Nucleus accumbens (tissue), 56 donors: ENCODE data around the gene DSTN.
A peak's percentile ranks its signal among the peaks of the same experiment; 100 is the strongest.

Experiments
- DNase-seq, 56 donors: peaks; one replicate each; lab custom pipeline; 2025; lab: John Stamatoyannopoulos, UW

DSTN gene

DNA sequence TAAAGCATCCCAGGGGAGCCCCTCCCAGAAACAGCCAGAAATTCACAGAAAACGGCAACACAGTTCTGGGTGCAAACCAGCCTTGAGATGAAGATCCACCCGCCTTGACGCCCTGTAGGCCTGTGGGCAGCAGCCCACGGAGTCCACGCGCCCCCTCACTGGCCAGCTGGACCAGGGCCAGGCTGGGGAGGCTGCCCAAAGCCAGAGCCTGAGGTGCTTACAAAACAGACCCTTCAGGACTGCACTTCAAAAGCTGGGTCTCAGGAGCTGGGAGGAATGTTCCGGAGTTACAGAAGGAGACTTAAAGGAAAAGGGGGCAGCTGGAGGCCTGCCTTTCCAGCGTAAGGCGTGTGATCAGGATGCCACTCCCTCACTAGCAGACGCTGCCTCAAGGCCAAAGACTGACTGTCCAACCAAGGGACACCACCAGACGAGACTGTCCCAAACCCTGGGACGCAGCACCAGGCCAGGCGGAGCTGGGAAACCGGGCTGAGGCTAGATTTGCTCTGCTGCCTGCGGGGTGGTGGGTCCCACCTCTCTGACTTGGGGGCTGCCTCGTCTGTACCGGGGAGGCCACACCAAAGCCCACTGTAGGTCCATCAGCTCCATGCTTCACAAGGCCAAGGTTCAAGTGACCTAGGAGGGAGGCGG lies 64.1 kb downstream of the DSTN start:
- DNase-seq, result peak in 6 of 56 donors; percentile 7 to 35 (median 22)

DNA sequence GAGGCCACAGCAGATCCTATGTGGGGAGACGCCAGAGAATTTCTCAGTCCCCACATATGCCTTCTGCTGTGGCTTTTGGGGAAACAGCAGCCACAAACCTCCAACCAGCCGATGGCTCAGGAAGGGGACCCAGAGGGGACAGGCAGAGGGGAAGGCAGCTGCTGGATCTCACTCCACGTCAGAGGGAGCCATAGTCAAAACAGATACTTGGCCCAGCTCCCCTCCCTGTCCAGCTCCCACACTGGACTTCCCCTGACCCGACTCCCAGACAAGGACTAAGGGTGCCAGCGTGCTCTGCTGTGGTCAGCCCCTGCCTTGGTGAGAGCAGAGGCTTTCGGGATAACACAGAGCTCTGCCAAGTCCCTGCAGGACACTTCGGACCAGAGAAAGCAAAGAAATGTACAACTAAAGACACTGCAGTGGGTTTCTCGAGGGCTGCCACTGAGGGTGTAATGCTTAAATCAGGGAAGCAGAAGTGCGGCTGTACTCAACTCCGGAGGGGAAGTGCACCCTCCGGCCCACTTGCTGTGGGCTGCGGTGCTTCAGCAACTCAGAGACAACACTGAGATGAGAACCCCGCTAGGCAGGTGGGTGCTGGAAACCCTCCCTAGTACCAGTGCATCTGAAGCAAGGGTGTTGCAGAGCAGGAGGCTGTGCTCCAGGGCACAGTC lies 64.9 kb downstream of the DSTN start:
- DNase-seq, result peak in 10 of 56 donors; percentile 10 to 44 (median 26)

DNA sequence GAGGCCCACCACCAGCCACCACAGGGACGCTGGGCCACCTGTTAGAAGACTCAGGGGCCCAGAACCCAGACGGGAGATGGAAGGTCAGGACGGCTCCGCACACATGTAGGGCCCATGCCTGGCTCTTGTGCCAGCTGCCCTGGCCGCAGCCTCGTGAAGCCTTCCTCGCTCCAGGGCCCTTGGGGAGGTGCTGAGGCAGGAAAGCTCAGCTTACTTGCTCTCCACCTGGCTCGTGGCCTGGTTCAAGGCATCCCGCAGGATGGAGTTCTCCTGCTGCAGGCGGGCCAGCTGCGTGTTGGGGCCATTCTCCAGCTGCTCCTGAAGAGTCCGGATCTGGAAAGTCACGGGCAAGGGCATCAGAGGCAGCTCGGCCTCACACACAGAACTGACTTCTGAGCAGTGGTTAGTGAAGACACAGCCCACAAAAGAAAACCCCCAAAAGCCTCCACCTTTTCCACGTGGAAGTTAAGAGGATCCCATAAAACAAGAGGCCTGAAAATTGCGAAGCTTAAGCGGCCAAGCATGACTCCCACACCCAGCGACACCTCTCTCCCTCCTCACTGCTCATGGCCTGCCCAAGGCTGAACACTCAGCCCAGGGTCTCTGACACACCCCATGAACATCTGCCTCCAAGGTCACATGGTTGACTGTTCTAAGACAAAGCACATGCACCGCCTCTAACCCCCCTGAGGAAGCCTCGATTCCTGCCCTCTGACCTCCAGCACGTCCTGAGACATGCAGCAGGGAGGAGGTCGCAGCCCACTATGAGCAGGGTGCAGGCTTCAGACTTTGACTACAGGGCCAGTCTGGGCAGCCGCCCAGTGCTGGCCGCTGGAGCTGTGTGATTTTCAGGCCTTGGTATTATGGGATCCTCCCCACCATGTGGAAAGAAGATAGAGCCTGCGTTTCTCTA lies 65.7 kb downstream of the DSTN start:
- DNase-seq, result peak in 1 of 56 donors; percentile 15

DNA sequence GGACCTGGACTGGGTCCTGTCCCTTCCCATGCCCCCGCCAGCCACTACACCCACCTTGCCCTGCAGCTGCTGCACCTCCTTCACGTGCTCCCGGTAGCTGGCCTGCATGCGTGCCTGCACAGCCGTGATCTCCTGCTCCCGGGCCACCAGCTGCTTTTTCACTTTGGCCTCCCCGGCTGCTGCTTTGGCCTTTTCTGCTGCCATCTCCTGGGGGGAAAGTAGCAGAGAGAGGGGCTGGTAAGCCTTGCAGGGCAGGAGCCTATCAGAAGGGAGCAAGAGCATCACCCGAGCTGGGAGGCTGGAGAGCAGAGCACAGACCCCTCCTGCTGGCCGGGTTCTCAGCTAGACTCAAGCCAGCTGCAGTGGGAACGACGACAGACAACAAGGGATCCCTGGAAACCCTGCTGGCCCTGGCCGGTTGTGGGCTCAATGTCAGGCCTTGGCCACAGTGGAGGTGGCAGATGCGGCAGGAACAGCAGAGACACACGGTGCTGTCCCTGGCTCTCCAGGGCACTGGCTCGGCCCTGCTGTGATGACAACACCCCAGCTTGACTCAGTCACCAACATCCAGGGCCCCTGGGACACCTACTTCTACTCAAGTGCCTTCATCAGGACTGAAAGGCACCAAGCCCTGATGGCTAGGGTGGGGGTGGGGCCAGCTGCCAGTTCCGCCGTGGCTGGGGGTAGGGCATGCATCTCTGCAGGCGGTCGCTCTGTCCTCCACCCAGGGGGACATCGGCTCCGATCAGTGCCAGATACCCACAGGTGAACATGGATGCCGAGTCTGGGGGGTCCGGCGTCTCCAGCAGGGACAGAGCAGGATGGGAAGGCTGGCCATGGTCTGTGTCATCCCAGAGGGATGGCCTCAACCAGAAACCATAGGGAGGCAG lies 66.9 kb downstream of the DSTN start:
- peak in 53 of 56 donors; percentile 9 to 90 (median 74) for DNase-seq

DNA sequence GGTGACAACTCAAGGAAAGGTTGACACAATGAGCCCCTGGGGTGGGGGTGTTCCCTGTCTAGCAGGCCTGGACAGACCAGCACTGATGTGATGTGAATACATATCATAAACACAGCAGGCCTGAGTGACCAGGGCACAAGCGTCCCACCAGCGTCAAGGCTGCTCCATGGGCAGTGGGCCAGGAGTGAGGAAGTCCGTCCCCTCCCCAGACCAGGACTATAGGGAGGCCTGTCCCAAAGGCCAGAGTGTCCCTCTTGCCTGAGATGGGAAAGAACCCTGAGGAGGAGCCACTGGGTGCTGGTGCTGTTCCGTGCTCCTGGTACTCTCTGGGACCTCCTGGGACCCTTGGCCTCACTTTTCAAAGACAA lies 67.5 kb downstream of the DSTN start:
- peak in 1 of 56 donors; percentile 28 for DNase-seq

DNA sequence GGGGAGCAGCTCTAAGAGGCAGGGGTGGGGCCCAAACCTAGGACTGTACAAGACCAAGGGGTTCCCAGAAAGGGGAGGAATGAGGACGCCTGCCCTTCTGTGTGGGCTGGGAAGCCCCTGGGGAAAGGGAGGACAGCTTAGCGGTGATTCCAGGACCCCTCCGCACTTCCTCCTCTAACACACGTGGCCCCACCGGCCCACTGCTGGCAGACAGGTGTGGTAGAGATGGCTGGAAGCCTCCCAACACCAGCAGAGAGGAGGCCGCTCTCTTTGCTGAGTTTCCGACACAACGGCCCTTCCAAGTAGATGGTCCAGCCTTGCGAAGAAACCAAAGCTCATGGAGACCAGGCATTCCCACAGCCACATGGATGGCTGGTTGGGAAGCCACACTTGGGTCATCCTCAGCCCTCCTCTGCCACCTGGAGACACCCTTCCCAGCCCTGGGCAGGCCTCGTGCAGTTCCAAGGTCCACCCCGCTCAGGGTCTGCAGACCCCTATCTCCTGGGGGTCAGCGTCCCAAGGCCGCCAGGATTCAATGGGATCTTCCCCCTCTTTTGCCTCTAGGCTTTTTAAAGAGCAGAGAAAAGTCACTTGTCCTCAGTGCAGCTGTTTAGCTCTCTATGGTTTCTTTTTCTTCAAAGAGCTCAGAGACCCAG lies 68.2 kb downstream of the DSTN start:
- no peak for DNase-seq

DNA sequence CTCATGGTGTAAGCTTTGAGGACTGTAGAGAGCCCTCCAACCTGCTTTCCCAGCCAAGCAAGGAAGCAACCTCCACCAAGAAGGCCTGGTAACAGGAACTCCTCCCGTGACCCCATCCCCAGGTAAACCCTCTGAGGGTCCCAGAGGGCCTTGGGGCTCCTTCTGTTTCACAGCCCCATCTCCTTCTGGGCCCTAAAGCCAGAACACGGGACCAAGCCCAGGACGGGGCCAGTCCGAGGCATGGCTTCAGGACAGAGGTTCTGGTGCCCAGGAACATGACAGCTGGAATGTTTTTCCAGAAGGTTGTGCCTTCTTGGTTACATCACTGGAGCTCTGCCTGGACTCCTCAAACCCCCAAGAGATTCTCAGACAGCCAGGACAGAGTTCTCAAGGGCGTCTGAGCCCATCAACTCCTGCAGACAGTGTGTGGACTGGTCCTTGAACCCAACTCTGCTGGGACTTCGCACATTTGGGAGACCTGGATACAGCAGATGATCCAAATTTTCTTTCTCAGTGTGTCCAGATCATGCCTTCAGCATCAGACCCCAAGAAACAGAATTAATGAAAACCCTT lies 69.0 kb downstream of the DSTN start:
- no peak for DNase-seq

DNA sequence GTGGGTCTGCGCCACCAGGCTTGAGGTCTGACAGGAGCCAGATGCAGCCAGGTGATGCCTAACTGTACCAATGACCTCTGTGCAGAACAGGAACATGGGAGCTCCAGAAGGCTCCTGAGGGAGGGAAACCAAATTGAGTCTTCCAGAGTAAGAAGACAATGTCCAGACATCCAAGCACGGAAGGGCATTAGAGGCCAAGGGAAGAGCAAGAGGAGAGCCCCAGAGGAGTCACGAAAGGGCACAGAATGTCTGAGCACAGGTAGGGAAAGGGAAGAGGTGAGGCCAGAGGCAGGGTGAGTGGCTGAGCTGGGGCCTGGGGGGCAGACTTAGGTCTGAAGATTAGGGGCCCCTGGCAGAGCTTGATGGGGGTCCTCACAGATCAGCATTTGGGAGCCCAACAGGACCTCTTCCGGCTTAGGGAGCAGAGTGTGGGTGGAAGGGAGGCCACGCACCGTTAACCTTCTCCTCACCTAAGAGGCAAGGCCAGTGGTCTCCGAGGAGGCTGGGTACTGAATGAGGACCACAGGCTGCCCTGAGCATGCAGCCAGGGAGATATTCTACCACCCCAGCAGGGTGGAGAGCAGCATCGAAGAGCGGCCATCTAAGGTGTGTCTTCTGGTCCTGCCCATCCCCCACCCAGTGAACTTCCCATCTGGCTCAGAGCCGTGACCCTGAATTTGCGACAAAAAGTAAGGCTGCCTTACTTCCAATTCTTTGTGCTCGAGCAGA lies 70.4 kb downstream of the DSTN start:
- no peak for DNase-seq

DNA sequence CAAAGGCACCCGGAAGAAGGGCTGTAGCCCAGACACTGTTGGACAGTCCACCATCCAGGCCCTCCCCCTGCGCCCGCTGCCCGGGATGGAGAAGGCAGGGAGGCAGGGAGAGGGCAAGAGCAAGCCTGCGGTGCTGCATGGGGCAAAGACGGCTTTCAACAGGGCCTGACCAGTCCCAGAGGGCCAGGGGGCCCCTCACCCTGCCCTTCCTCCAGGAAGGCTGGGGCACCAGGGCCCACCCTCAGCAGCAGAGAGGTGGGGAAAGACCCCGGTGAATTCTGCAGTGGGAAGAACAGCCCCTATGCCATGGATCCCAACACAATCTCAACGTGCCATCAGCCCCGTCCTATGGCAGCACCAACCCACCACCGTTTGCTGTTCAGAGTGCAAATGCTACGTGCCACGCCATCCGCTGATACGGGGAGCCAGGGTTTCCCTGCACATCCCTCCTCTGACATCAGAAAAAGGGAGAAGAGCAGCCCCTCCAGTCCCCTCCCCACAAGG lies 71.1 kb downstream of the DSTN start:
- no peak for DNase-seq

DNA sequence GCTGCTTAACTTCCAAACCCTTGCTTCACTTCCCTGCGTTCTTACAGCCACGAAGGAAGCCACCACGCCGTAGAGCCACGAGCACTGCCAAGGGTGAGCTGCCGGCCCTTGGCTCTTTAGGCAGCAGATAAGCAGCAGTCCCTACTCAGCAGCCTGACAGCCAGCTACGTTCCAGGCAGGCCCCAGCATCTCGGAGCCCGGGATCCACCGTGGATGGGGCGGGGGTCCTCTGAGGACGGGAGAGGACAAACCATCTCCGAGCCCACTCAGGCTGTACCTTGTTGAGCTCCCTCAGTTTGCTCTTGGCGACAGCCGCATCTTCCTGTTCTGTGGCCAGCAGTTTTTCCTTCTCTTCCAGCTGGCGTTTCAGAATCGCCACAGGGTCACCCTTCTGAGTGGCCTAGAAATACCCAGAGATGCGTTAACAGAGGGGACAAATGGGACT lies 71.7 kb downstream of the DSTN start:
- DNase-seq, result no peak

DNA sequence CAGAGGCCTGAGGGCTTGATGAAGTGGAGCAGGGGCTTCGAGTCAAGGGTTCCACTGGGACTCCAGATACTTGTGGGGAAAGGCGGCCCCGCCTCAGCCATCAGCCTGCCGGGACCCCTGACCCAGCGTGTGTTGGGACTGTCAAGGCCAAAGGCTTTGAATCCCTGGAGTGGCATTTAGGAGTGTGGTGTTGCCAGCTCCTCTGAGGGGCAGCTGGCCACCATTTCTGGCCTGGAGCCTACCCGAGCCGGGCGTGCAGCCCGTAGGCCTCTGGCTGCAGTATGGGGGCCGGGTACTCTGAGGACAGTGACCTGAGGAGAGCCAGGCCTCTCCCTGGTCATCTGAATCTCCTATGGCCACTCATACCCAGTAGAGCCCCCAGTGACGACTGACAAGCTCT lies 72.1 kb downstream of the DSTN start:
- peak in 13 of 56 donors; percentile 7 to 48 (median 23) for DNase-seq

DNA sequence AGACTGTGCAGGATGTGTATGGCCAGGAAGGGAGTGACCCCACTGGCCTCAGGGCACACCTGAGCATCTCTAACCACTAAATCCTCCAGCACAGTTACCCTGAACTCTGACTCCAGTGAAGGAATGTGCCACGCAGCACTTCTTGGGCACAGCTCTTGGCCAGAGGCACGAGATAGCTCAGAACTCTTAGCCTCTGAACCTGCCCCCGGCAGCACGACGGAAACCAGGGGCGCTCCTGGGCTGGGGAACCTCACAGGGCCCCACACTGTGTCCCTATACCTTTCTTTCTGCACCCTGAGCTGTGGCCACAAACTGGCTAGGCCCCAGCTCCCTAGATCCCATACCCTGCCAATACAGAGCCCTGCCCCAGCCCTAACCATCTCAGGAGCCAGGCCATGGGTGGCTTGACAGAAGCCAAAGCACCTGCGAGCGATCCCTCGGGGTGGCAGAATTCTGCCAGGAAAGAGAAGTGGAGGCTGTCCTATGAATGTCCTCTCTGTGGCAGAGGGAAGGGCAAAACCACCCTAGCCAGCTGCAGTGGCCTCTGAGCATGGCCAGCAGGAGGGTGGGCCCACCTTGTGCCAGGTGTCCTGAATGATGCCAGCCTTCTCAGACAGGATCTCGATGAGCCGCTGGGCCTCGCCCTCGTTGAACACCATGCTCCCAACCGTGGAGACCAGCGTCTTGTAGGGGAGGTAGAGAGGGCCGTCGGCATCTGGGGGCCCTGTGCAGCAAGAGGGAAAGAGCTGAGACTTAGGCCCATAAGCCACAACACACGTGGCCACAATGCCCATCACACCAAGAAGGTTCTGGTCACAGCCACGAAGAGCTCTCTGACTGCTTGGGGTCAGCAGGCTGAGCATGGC lies 72.8 kb downstream of the DSTN start:
- no peak for DNase-seq

DNA sequence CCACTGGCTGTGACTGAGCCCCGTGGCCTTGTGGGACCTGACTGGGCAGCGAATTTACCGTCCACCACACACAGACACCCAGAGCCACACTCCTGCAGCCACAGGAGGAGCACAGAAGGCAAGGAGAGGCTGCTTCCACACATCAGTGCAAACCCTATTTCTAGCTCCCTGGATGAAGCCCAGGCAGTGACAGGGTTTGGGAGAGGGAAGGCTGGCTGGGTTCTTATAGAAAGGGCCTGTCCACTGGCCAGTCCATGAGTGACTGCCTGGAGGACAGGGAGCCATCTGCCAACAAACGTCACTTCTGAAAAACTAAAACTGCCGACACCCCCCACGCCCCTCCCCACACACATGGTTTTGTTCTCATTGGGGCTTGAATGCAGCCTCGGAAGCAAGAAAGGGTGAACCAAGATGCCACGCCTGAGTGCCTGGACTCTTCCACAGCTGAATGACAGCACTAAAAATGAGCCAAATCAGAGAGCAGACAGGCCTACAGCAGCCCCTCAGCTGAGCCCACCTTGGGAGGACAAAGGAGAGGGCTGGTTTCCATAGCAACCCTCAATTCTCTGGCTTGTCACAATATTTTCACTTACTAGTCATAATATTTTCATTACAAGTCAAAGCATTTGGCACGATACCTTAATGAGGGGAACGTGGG lies 73.8 kb downstream of the DSTN start:
- no peak for DNase-seq

DNA sequence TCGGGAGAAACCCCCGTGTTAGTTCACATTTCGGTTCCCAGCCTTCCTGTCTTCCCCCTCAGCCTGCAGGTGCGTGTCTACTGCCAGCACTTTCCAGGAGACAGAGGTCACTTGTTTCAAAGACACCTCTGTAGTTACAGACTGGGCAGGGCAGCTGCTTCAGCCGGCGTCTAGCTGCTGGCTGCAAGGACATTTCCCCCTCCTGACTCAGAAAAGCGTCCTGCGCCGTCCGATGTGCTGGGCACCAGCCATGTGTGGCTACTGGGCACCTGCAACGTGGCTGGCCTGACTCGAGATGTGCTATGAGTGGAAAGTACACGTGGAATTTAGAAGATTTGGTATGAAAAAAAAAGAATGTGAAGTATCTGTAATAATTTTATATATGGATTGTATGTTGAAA lies 74.6 kb downstream of the DSTN start:
- no peak for DNase-seq

DNA sequence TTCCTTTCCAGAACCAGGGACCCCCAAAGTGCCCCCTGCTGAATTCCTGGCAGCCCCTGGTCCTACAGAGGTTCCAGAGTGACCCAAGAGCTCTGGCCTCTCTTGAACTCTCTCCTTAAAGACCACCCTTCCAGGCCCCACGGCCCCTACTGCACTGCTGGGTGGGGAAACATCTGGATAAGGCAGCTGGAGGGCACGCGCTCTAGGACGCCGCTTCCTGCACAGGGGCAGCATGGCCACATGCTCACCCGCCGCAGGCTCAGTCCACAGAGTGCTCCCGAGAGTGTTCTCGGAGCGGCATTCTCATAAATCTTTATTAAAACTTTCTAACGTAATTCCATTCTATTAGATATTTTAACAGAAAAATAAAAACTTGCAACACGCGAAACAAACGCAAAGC lies 75.1 kb downstream of the DSTN start:
- DNase-seq, result no peak

DNA sequence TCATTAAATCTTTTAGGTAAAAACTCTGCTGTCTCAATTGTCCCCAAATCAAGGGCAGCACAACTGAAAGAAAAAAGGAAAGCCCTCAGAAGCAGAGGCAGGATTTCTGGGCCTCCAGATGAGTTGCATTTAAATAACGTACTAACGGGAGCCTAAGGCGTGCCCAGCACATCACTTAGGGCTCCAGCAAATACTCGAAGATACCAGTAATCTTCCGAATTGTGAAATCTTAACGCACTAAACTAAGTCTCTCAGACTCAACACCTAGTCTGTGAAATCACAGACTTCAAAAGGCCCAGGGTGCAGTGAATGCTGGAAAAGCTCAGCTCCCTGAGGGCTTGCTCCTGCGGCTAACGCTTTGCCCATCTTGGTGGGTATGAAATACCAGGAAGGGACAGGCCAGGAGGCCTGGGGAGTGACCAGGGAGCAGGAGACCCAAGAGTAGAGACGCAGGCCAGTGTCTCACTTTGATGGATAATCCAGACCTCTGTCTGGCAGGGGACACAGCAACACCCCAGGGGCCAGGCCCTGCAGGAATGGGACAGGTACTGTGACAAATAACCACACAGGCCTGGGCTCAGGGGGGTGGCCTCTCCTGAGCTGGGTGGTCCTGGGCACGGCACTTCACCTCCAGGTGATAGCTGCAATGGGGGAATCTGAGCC lies 75.8 kb downstream of the DSTN start:
- DNase-seq, result no peak
